Bladder microvascular endothelial cell (primary cell): ENCODE results near the gene KATNAL1. TPM values are rescaled to one million over a fixed set of nuclear protein-coding genes. Genes with fewer than 3 reads are reported as not detected.

Source experiments
- total RNA-seq: library from RNA; depleted of rRNA; stranded (reverse); fragments of >200 nt; gene quantifications from 2 replicates; pipeline ENCODE4 v1.2.3, GENCODE V29; 2014

Gene KATNAL1
- total RNA-seq = 12.1 and 30.4 TPM in 2 replicates

GRCh38 chr13:30307194-30307970, at the start of gene KATNAL1:
TSS of gene KATNAL1 (minus strand) at chr13:30307551. CDS start at chr13:30283777, 23,774 bp downstream.

Other genes starting within 250 kb of the KATNAL1 start
- not detected in 2 replicates for gene UBE2L5, start 114.9 kb upstream of the KATNAL1 start, total RNA-seq
- gene HMGB1, start 158.4 kb upstream of the KATNAL1 start, total RNA-seq = 269 and 291 TPM in 2 replicates